Measurements from ENCODE around the gene PYDC1. TPM values are rescaled to one million over a fixed set of nuclear protein-coding genes. Genes with fewer than 3 reads are reported as not detected.

Gene PYDC1
- total and polyA plus RNA-seq, 2 donors (not counting 1 experiment from before 2014, with no cell fraction given): not detected

- Histone ChIP-seq H3K27me3 (ENCODE audit: control insufficient read depth, insufficient read depth, low read length) (no peaks in the 10 kb centered on the region), H3K4me3 (replicated peaks in 1 of 4; ENCODE audit: control extremely low read depth in 1 of 4, insufficient read depth in 1 of 4, low read depth in 3 of 4, low read length in 4 of 4) (no peak overlapping the region), H3K36me3 (ENCODE audit: control insufficient read depth, insufficient read depth, low read length) (no peaks in the 10 kb centered on the region), H2AFZ (ENCODE audit: low read length) (no peak overlapping the region), H3K79me2 (ENCODE audit: control insufficient read depth, insufficient read depth, low read length) (no peaks in the 10 kb centered on the region), H4K20me1 (ENCODE audit: control insufficient read depth, extremely low read depth, insufficient read depth, low read length) (no peaks in the 10 kb centered on the region), H3K9me3 (ENCODE audit: control insufficient read depth, insufficient read depth, low read depth, low read length) (no peaks in the 10 kb centered on the region), H3K4me2 (ENCODE audit: extremely low read depth, insufficient read depth, low read length) (no peak overlapping the region), H3K4me1 (ENCODE audit: control insufficient read depth, extremely low read depth, insufficient read depth, low read length) (no peaks in the 10 kb centered on the region), H3K27ac (ENCODE audit: insufficient read depth, low read length) (no peak overlapping the region), H3K9ac (ENCODE audit: insufficient read depth, low read length) (no peak overlapping the region)
- no peak for DNase-seq (ENCODE audit: low read depth in 2 of 2)
- TF ChIP-seq CTCF (conservative IDR thresholded peaks at IDR 0.05 in 1 of 2, IDR thresholded peaks at IDR 0.05 in 1 of 2; ENCODE audit: low read depth in 1 of 2, low read length in 2 of 2) (no peak), EZH2 (IDR thresholded peaks at IDR 0.05; ENCODE audit: low read length, missing control alignments) (no peak)
Observed at GRCh38 chr16:31253642-31254045, 36.7 kb upstream of the PYDC1 start.

- no peak for TF ChIP-seq CTCF (conservative IDR thresholded peaks at IDR 0.05 in 1 of 2, IDR thresholded peaks at IDR 0.05 in 1 of 2; ENCODE audit: low read depth in 1 of 2, low read length in 2 of 2)
- H3K4me2 ChIP-seq (ENCODE audit: extremely low read depth, insufficient read depth, low read length): no peak overlapping the region
Observed at GRCh38 chr16:31251435-31251834, 34.5 kb upstream of the PYDC1 start.

GRCh38 chr16:31250782-31251384 lies 33.9 kb upstream of the PYDC1 start:
- no peak overlapping the region for H3K9ac ChIP-seq (ENCODE audit: insufficient read depth, low read length)
- no peaks in the 10 kb centered on the region for H3K36me3 ChIP-seq (ENCODE audit: control insufficient read depth, insufficient read depth, low read length)
- no peak overlapping the region for H2AFZ ChIP-seq (ENCODE audit: low read length)
- H3K4me1 ChIP-seq (ENCODE audit: control insufficient read depth, extremely low read depth, insufficient read depth, low read length): no peaks in the 10 kb centered on the region
- H3K4me2 ChIP-seq (ENCODE audit: extremely low read depth, insufficient read depth, low read length): no peak overlapping the region
- H3K4me3 ChIP-seq (replicated peaks in 1 of 4; ENCODE audit: control extremely low read depth in 1 of 4, insufficient read depth in 1 of 4, low read depth in 3 of 4, low read length in 4 of 4): no peak overlapping the region
- no peak for TF ChIP-seq CTCF (conservative IDR thresholded peaks at IDR 0.05 in 1 of 2, IDR thresholded peaks at IDR 0.05 in 1 of 2; ENCODE audit: low read depth in 1 of 2, low read length in 2 of 2)
- no peak for TF ChIP-seq EZH2 (IDR thresholded peaks at IDR 0.05; ENCODE audit: low read length, missing control alignments)
- H4K20me1 ChIP-seq (ENCODE audit: control insufficient read depth, extremely low read depth, insufficient read depth, low read length): no peaks in the 10 kb centered on the region
- H3K27me3 ChIP-seq (ENCODE audit: control insufficient read depth, insufficient read depth, low read length): no peaks in the 10 kb centered on the region
- H3K27ac ChIP-seq (ENCODE audit: insufficient read depth, low read length): no peak overlapping the region
- no peak for DNase-seq (ENCODE audit: low read depth in 2 of 2)
- no peaks in the 10 kb centered on the region for H3K79me2 ChIP-seq (ENCODE audit: control insufficient read depth, insufficient read depth, low read length)
- H3K9me3 ChIP-seq (ENCODE audit: control insufficient read depth, insufficient read depth, low read depth, low read length): no peaks in the 10 kb centered on the region

More at GRCh38 chr16:31251435-31251834, 34.5 kb upstream of the PYDC1 start:
- no peaks in the 10 kb centered on the region for H3K27me3 ChIP-seq (ENCODE audit: control insufficient read depth, insufficient read depth, low read length)
- H3K9me3 ChIP-seq (ENCODE audit: control insufficient read depth, insufficient read depth, low read depth, low read length): no peaks in the 10 kb centered on the region
- no peaks in the 10 kb centered on the region for H3K4me1 ChIP-seq (ENCODE audit: control insufficient read depth, extremely low read depth, insufficient read depth, low read length)
- no peaks in the 10 kb centered on the region for H3K79me2 ChIP-seq (ENCODE audit: control insufficient read depth, insufficient read depth, low read length)
- no peak for DNase-seq (ENCODE audit: low read depth in 2 of 2)
- no peaks in the 10 kb centered on the region for H3K36me3 ChIP-seq (ENCODE audit: control insufficient read depth, insufficient read depth, low read length)
- no peak overlapping the region for H2AFZ ChIP-seq (ENCODE audit: low read length)
- no peak overlapping the region for H3K4me3 ChIP-seq (replicated peaks in 1 of 4; ENCODE audit: control extremely low read depth in 1 of 4, insufficient read depth in 1 of 4, low read depth in 3 of 4, low read length in 4 of 4)
- no peaks in the 10 kb centered on the region for H4K20me1 ChIP-seq (ENCODE audit: control insufficient read depth, extremely low read depth, insufficient read depth, low read length)
- H3K9ac ChIP-seq (ENCODE audit: insufficient read depth, low read length): no peak overlapping the region
- no peak overlapping the region for H3K27ac ChIP-seq (ENCODE audit: insufficient read depth, low read length)
